ENCODE measurements around the gene PAX5. TPM values are rescaled to one million over a fixed set of nuclear protein-coding genes. Genes with fewer than 3 reads are reported as not detected.
"Not testable (repeated sequence)": the region's sequence is repeated elsewhere in the genome, so short reads cannot be mapped to it uniquely, and the experiment has no call there.

The PAX5 gene
- total RNA-seq, 1 experiment from 2014 or later: 6.6 TPM

DNA sequence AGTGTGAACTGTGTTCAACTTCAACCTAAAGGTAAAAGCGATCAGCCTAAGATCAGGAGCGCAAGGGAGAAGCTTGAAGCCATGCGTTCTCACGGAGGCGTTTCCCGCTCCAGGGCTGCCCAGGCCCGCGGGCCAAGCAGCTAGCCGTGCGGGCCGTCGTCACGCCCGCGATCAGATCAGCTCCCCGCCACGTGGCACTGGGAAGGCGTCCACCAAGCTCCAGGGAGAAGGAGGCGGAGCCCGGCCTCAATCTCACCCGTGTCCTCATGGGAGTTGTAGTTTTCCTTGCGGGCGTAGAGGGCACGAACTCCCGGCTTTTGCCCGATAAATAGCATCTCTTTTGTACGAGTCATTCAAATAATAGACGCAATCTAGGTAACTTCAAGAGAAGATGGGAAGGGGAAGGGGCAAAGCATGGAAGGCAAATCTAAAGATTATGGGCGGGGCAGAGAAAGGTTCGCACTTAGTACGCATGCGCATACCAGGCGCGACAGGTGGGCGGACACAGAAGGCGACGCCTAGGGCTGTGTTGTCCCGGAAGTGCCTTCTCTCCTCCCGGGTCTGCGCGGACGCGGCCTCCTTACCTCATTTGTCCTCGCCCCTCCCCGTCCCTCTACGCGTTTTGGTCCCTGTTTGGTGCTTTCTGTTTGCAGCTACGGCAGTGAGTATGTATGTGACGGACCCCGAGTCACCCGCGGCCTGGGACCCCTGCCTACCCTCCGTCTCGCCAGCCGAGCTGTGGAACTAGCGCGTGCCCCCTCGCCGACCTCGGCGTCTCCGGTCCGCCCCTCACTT is 45.5 kb upstream of the PAX5 start (continued):
- TF ChIP-seq, protein P1, sequence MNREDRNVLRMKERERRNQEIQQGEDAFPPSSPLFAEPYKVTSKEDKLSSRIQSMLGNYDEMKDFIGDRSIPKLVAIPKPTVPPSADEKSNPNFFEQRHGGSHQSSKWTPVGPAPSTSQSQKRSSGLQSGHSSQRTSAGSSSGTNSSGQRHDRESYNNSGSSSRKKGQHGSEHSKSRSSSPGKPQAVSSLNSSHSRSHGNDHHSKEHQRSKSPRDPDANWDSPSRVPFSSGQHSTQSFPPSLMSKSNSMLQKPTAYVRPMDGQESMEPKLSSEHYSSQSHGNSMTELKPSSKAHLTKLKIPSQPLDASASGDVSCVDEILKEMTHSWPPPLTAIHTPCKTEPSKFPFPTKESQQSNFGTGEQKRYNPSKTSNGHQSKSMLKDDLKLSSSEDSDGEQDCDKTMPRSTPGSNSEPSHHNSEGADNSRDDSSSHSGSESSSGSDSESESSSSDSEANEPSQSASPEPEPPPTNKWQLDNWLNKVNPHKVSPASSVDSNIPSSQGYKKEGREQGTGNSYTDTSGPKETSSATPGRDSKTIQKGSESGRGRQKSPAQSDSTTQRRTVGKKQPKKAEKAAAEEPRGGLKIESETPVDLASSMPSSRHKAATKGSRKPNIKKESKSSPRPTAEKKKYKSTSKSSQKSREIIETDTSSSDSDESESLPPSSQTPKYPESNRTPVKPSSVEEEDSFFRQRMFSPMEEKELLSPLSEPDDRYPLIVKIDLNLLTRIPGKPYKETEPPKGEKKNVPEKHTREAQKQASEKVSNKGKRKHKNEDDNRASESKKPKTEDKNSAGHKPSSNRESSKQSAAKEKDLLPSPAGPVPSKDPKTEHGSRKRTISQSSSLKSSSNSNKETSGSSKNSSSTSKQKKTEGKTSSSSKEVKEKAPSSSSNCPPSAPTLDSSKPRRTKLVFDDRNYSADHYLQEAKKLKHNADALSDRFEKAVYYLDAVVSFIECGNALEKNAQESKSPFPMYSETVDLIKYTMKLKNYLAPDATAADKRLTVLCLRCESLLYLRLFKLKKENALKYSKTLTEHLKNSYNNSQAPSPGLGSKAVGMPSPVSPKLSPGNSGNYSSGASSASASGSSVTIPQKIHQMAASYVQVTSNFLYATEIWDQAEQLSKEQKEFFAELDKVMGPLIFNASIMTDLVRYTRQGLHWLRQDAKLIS (CRISPR knock-in tag; IDR thresholded peaks at IDR 0.05; ENCODE audit: borderline replicate concordance): peak; percentile 99
- TF ChIP-seq EMX1 (CRISPR knock-in tag; IDR thresholded peaks at IDR 0.05) (no peak), ZNF219 (CRISPR knock-in tag; IDR thresholded peaks at IDR 0.05; ENCODE audit: borderline replicate concordance) (peak; percentile 96), RORB (CRISPR knock-in tag; IDR thresholded peaks at IDR 0.05) (no peak), ZNF416 (CRISPR knock-in tag; IDR thresholded peaks at IDR 0.05) (0 out of 2 replicates have a peak, but pooled peaks have one; percentile 9), MYBL2 (CRISPR knock-in tag; IDR thresholded peaks at IDR 0.05) (peak; percentile 97), NR3C1 (CRISPR knock-in tag; conservative IDR thresholded peaks at IDR 0.05; ENCODE audit: low read depth) (no peak; the same call in 1 of the 2 replicates), CREB1 (CRISPR knock-in tag; IDR thresholded peaks at IDR 0.05) (peak; percentile 99)
- TF ChIP-seq, protein P2, sequence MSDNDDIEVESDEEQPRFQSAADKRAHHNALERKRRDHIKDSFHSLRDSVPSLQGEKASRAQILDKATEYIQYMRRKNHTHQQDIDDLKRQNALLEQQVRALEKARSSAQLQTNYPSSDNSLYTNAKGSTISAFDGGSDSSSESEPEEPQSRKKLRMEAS (CRISPR knock-in tag; IDR thresholded peaks at IDR 0.05): peak; percentile 100
- TF ChIP-seq, protein P3, sequence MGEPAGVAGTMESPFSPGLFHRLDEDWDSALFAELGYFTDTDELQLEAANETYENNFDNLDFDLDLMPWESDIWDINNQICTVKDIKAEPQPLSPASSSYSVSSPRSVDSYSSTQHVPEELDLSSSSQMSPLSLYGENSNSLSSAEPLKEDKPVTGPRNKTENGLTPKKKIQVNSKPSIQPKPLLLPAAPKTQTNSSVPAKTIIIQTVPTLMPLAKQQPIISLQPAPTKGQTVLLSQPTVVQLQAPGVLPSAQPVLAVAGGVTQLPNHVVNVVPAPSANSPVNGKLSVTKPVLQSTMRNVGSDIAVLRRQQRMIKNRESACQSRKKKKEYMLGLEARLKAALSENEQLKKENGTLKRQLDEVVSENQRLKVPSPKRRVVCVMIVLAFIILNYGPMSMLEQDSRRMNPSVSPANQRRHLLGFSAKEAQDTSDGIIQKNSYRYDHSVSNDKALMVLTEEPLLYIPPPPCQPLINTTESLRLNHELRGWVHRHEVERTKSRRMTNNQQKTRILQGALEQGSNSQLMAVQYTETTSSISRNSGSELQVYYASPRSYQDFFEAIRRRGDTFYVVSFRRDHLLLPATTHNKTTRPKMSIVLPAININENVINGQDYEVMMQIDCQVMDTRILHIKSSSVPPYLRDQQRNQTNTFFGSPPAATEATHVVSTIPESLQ (CRISPR knock-in tag; IDR thresholded peaks at IDR 0.05): peak; percentile 79; the same call in 1 of the 2 replicates
- TF ChIP-seq, protein P4, sequence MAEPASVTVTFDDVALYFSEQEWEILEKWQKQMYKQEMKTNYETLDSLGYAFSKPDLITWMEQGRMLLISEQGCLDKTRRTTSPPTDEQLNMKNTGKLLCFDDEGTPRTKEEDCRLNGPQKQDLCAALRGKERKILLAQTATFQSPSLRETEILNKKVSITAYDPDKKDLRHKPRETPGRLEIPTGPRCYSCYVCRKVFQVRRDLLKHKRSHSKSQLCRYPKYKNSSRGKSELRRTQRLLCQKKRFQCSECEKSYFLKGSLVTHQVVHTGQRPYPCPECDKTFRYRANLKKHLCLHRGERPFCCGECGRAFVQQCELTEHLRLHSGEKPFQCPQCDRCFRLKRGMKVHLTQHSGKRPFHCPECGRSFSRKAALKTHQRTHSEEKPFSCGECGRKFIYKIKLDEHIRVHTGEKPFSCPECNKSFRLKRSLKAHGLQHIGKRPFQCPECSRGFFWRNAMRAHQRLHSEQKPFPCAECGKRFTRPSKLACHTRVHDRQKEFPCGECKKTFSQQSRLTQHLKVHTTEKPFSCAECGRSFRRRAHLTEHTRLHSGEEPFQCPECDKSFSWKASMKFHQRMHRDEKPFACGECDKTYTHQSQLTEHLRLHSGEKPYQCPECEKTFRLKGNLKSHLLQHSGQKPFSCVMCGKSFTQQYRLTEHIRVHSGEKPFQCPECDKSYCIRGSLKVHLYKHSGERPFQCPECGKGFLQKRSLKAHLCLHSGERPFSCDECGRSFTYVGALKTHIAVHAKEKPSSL (CRISPR knock-in tag; conservative IDR thresholded peaks at IDR 0.05): no peak

DNA sequence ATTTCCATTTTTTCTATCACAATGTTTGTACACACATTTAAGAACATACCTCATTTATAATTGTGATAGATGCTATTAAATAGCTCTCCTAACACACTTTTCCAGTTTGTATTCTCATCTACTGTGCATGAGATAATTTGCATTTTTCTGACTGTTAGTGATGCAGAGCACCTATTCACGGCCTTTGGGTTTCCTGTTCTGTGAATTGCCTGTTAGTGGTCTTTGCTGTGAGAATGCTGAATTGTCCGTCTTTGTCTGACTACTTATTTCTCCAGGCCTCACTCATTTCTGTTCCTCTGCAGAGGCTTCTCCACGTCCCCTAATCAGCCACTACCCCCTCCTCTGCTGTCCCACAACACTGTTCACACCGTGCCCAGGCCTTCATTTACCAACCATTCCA is 40.7 kb upstream of the PAX5 start:
- H3K27ac Mint-ChIP-seq; DNase-seq (ENCODE audit: low spot score); H3K4me3 Mint-ChIP-seq; CTCF ChIA-PET; ATAC-seq; H3K9me3 Mint-ChIP-seq; POLR2A ChIA-PET; H3K36me3 Mint-ChIP-seq: not testable (repeated sequence)
- H3K27me3 Mint-ChIP-seq (ENCODE audit: low read depth): peaks cover 18% of the 10 kb centered on the region
- peaks cover 15% of the 10 kb centered on the region for H3K4me1 Mint-ChIP-seq

DNA sequence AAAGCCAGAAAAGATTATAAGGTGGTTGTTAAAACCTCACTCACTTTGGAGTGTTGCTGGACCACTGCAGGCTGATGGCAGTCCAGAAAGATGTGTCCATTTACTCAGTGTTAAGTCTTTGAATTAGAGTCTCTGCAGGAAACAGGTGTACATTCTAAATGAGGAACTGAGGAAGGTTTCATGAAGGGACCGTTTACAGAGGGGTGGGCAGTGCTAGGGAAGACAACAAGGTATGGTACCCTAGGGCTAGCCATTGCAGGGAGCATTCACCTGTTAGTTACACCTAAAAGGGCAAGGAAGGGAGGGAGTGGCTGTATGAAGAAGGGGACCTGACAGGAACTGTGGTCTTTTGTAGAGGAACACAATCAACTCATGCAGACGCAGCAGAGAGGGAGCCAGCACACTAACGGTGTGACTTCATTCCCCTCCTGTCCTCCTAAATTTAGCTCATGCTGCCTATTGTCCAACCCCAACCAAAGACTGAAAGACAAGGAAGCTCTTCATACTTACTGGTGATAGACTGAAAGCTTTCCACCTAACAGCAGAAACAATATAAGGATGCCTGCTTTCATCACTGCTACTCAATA is 32.2 kb upstream of the PAX5 start:
- H3K4me3 Mint-ChIP-seq: no peak overlapping the region
- DNase-seq (ENCODE audit: low spot score) (no peak), ATAC-seq (no peak)
- H3K36me3 Mint-ChIP-seq: no peaks in the 10 kb centered on the region
- ChIA-PET CTCF (no interaction called here), POLR2A (no interaction called here)
- H3K27me3 Mint-ChIP-seq (ENCODE audit: low read depth): peaks cover 14% of the 10 kb centered on the region
- H3K4me1 Mint-ChIP-seq: no peaks in the 10 kb centered on the region
- H3K9me3 Mint-ChIP-seq: peaks cover 5% of the 10 kb centered on the region; the same call in 1 of the 2 replicates
- H3K27ac Mint-ChIP-seq: no peak overlapping the region
- TF ChIP-seq IRF2 (CRISPR knock-in tag; IDR thresholded peaks at IDR 0.05; ENCODE audit: borderline replicate concordance, low read depth) (no peak), MYBL2 (CRISPR knock-in tag; IDR thresholded peaks at IDR 0.05) (no peak), RELA (CRISPR knock-in tag; IDR thresholded peaks at IDR 0.05; ENCODE audit: borderline replicate concordance) (no peak), ZNF423 (CRISPR knock-in tag; IDR thresholded peaks at IDR 0.05) (no peak), PRRX2 (CRISPR knock-in tag; IDR thresholded peaks at IDR 0.05) (no peak), NR3C1 (CRISPR knock-in tag; conservative IDR thresholded peaks at IDR 0.05; ENCODE audit: low read depth) (no peak)
- TF ChIP-seq, protein P5, sequence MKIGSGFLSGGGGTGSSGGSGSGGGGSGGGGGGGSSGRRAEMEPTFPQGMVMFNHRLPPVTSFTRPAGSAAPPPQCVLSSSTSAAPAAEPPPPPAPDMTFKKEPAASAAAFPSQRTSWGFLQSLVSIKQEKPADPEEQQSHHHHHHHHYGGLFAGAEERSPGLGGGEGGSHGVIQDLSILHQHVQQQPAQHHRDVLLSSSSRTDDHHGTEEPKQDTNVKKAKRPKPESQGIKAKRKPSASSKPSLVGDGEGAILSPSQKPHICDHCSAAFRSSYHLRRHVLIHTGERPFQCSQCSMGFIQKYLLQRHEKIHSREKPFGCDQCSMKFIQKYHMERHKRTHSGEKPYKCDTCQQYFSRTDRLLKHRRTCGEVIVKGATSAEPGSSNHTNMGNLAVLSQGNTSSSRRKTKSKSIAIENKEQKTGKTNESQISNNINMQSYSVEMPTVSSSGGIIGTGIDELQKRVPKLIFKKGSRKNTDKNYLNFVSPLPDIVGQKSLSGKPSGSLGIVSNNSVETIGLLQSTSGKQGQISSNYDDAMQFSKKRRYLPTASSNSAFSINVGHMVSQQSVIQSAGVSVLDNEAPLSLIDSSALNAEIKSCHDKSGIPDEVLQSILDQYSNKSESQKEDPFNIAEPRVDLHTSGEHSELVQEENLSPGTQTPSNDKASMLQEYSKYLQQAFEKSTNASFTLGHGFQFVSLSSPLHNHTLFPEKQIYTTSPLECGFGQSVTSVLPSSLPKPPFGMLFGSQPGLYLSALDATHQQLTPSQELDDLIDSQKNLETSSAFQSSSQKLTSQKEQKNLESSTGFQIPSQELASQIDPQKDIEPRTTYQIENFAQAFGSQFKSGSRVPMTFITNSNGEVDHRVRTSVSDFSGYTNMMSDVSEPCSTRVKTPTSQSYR (CRISPR knock-in tag; IDR thresholded peaks at IDR 0.05): no peak
- TF ChIP-seq, protein P6, sequence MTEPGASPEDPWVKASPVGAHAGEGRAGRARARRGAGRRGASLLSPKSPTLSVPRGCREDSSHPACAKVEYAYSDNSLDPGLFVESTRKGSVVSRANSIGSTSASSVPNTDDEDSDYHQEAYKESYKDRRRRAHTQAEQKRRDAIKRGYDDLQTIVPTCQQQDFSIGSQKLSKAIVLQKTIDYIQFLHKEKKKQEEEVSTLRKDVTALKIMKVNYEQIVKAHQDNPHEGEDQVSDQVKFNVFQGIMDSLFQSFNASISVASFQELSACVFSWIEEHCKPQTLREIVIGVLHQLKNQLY (CRISPR knock-in tag; IDR thresholded peaks at IDR 0.05): no peak

Measured in WTC11 (cell line).